ENCODE data around the gene GNAI1.

- no peak for TF ChIP-seq POLR2A (IDR thresholded peaks at IDR 0.05; ENCODE audit: low read length)
- TF ChIP-seq CTCF (IDR thresholded peaks at IDR 0.05): no peak
- TF ChIP-seq POLR2AphosphoS2 (conservative IDR thresholded peaks at IDR 0.05; ENCODE audit: low read length): no peak
- TF ChIP-seq JUNB (IDR thresholded peaks at IDR 0.05): no peak
- TF ChIP-seq REST (IDR thresholded peaks at IDR 0.05): no peak
- TF ChIP-seq, protein P1, sequence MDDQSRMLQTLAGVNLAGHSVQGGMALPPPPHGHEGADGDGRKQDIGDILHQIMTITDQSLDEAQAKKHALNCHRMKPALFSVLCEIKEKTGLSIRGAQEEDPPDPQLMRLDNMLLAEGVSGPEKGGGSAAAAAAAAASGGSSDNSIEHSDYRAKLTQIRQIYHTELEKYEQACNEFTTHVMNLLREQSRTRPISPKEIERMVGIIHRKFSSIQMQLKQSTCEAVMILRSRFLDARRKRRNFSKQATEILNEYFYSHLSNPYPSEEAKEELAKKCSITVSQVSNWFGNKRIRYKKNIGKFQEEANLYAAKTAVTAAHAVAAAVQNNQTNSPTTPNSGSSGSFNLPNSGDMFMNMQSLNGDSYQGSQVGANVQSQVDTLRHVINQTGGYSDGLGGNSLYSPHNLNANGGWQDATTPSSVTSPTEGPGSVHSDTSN (IDR thresholded peaks at IDR 0.05): no peak
- TF ChIP-seq RAD21 (conservative IDR thresholded peaks at IDR 0.05 in 1 of 2, IDR thresholded peaks at IDR 0.05 in 1 of 2): no peak
- TF ChIP-seq EP300 (IDR thresholded peaks at IDR 0.05): no peak
- TF ChIP-seq MYC (IDR thresholded peaks at IDR 0.05; ENCODE audit: borderline replicate concordance, low read length): no peak
Measured at GRCh38 chr7:80204454-80204853, 69.8 kb downstream of the GNAI1 start.

Data from A549 (cell line).